ENCODE data around the gene TRHDE. TPM values are rescaled to one million over a fixed set of nuclear protein-coding genes. Genes with fewer than 3 reads are reported as not detected.

The TRHDE gene
- total and polyA plus RNA-seq, 2 donors from 2014 or later = 1.6 to 18.6 TPM

GRCh38 chr12:72346363-72346944 is 74.3 kb downstream of the TRHDE start:
- intact Hi-C loops (cut with DNase I) = no loop called here
- FAIRE-seq = no peak

GRCh38 chr12:72349491-72349890 is 77.3 kb downstream of the TRHDE start:
- no peaks in the 10 kb centered on the region for H3K27me3 ChIP-seq (ENCODE audit: control insufficient read depth, insufficient read depth, low read length)
- H3K36me3 ChIP-seq (ENCODE audit: control insufficient read depth in 2 of 3, insufficient read depth in 3 of 3, low read length in 3 of 3) = no peaks in the 10 kb centered on the region
- no peak overlapping the region for H3K4me3 ChIP-seq (ENCODE audit: low read length in 3 of 3)
- no peak for TF ChIP-seq CTCF (IDR thresholded peaks at IDR 0.05; ENCODE audit: borderline replicate concordance, extremely low read depth, insufficient read depth)
- no peak overlapping the region for H3K9ac ChIP-seq (ENCODE audit: low read length in 3 of 3)
- H3K9me3 ChIP-seq (ENCODE audit: control insufficient read depth in 2 of 3, insufficient read depth in 1 of 3, low read length in 3 of 3) = no peaks in the 10 kb centered on the region
- intact Hi-C loops (cut with DNase I) = no loop called here
- no peak for DNase-seq
- H3K27ac ChIP-seq (ENCODE audit: low read depth in 2 of 2, low read length in 2 of 2) = no peak overlapping the region
- no peak for FAIRE-seq
- H3K4me1 ChIP-seq (ENCODE audit: control insufficient read depth in 2 of 3, insufficient read depth in 2 of 3, low read depth in 1 of 3, low read length in 3 of 3) = no peaks in the 10 kb centered on the region

More at GRCh38 chr12:72346363-72346944, 74.3 kb downstream of the TRHDE start:
- H3K9ac ChIP-seq (ENCODE audit: low read length in 3 of 3) = no peak overlapping the region
- no peaks in the 10 kb centered on the region for H3K27me3 ChIP-seq (ENCODE audit: control insufficient read depth, insufficient read depth, low read length)
- H3K4me3 ChIP-seq (ENCODE audit: low read length in 3 of 3) = no peak overlapping the region
- DNase-seq = peak in 4 of 5 donors; percentile 81 to 95 (median 89)
- H3K36me3 ChIP-seq (ENCODE audit: control insufficient read depth in 2 of 3, insufficient read depth in 3 of 3, low read length in 3 of 3) = no peaks in the 10 kb centered on the region
- no peak overlapping the region for H3K27ac ChIP-seq (ENCODE audit: low read depth in 2 of 2, low read length in 2 of 2)
- H3K4me1 ChIP-seq (ENCODE audit: control insufficient read depth in 2 of 3, insufficient read depth in 2 of 3, low read depth in 1 of 3, low read length in 3 of 3) = no peaks in the 10 kb centered on the region
- H3K9me3 ChIP-seq (ENCODE audit: control insufficient read depth in 2 of 3, insufficient read depth in 1 of 3, low read length in 3 of 3) = no peaks in the 10 kb centered on the region
- TF ChIP-seq CTCF (IDR thresholded peaks at IDR 0.05; ENCODE audit: borderline replicate concordance, extremely low read depth, insufficient read depth) = peak; percentile 52

GRCh38 chr12:72359416-72359815 is 87.2 kb downstream of the TRHDE start:
- Histone ChIP-seq H3K9me3 (ENCODE audit: control insufficient read depth in 2 of 3, insufficient read depth in 1 of 3, low read length in 3 of 3) (no peaks in the 10 kb centered on the region), H3K27ac (ENCODE audit: low read depth in 2 of 2, low read length in 2 of 2) (no peak overlapping the region), H3K9ac (ENCODE audit: low read length in 3 of 3) (no peak overlapping the region), H3K27me3 (ENCODE audit: control insufficient read depth, insufficient read depth, low read length) (no peaks in the 10 kb centered on the region), H3K36me3 (ENCODE audit: control insufficient read depth in 2 of 3, insufficient read depth in 3 of 3, low read length in 3 of 3) (no peaks in the 10 kb centered on the region), H3K4me3 (ENCODE audit: low read length in 3 of 3) (no peak overlapping the region), H3K4me1 (ENCODE audit: control insufficient read depth in 2 of 3, insufficient read depth in 2 of 3, low read depth in 1 of 3, low read length in 3 of 3) (no peaks in the 10 kb centered on the region)
- no peak for DNase-seq
- no peak for FAIRE-seq
- TF ChIP-seq CTCF (IDR thresholded peaks at IDR 0.05; ENCODE audit: borderline replicate concordance, extremely low read depth, insufficient read depth) = no peak
- intact Hi-C loops (cut with DNase I) = no loop called here

- no peak for TF ChIP-seq CTCF (IDR thresholded peaks at IDR 0.05; ENCODE audit: borderline replicate concordance, extremely low read depth, insufficient read depth)
- intact Hi-C loops (cut with DNase I) = no loop called here
- Histone ChIP-seq H3K27ac (ENCODE audit: low read depth in 2 of 2, low read length in 2 of 2) (no peak overlapping the region), H3K27me3 (ENCODE audit: control insufficient read depth, insufficient read depth, low read length) (no peaks in the 10 kb centered on the region), H3K9ac (ENCODE audit: low read length in 3 of 3) (no peak overlapping the region), H3K9me3 (ENCODE audit: control insufficient read depth in 2 of 3, insufficient read depth in 1 of 3, low read length in 3 of 3) (no peaks in the 10 kb centered on the region), H3K4me1 (ENCODE audit: control insufficient read depth in 2 of 3, insufficient read depth in 2 of 3, low read depth in 1 of 3, low read length in 3 of 3) (peaks cover 0 to 5% (median 0%) of the 10 kb centered on the region in 3 donors), H3K4me3 (ENCODE audit: low read length in 3 of 3) (no peak overlapping the region), H3K36me3 (ENCODE audit: control insufficient read depth in 2 of 3, insufficient read depth in 3 of 3, low read length in 3 of 3) (no peaks in the 10 kb centered on the region)
- FAIRE-seq (no peak), DNase-seq (no peak)
These were observed 93.0 kb downstream of the TRHDE start for GRCh38 chr12:72365151-72365550.
